D721Med (cell line): Measurements from ENCODE around the gene SMC4.

Experiments used
- DNase-seq: peaks from one replicate; pipeline ENCODE4 v3.0.0; 2011; ENCODE audit warnings: low spot score; ENCODE audit not compliant: insufficient read length
- FAIRE-seq: peaks from 2 replicates; lab custom pipeline; 2011; peaks lifted over from hg19 to GRCh38; lab: Jason Lieb, UNC
- CTCF ChIP-seq: IDR thresholded peaks from 2 replicates; pipeline ENCODE4 v1.5.1; 2012; ENCODE audit warnings: mild to moderate bottlenecking, control low read depth; ENCODE audit not compliant: insufficient read depth; ENCODE audit errors: missing control alignments

Gene SMC4

GRCh38 chr3:160398820-160399124 is 678 bp upstream of the SMC4 start:
- FAIRE-seq, result no peak
- TF ChIP-seq CTCF, result no peak
- no peak for DNase-seq

GRCh38 chr3:160400030-160400701 is 716 bp downstream of the SMC4 start:
- TF ChIP-seq CTCF, result no peak
- FAIRE-seq (no peak), DNase-seq (no peak)

GRCh38 chr3:160400702-160401150 is 1.3 kb downstream of the SMC4 start:
- FAIRE-seq, result no peak
- no peak for DNase-seq
- TF ChIP-seq CTCF, result no peak

- FAIRE-seq, result no peak
- TF ChIP-seq CTCF, result no peak
- DNase-seq, result no peak
Observed at GRCh38 chr3:160401291-160402095, 2.0 kb downstream of the SMC4 start.

- TF ChIP-seq CTCF, result no peak
- DNase-seq (no peak), FAIRE-seq (no peak)
Observed at GRCh38 chr3:160402221-160403027, 3.0 kb downstream of the SMC4 start.

GRCh38 chr3:160403028-160403545 is 3.6 kb downstream of the SMC4 start:
- FAIRE-seq (no peak), DNase-seq (no peak)
- no peak for TF ChIP-seq CTCF
